ENCODE measurements around the gene TOMM20L.

DNA sequence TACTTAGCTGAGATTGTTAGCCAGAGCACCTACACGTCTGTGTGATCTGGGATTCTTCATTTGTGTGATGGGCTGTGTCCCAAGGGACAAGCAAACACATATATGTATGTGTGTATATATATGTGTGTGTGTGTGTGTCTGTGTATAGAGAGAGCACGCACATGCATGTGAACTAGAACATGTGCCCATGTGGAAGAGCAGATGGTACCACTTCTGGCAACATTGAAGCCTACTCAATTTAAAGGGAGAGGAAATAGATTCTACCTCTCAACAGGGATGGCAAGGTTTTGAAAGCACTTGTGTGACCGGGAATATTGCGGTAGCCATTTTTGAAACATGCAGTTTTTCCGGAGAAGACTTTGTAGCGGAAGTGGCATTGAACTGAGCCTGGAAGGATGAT is 1.4 kb downstream of the TOMM20L start:
- TF ChIP-seq CTCF (IDR thresholded peaks at IDR 0.05; ENCODE audit: low read depth, low read length, missing input control) (no peak), GABPA (IDR thresholded peaks at IDR 0.05 in 1 of 2, conservative IDR thresholded peaks at IDR 0.05 in 1 of 2) (no peak), TAF1 (conservative IDR thresholded peaks at IDR 0.05) (no peak), SP1 (IDR thresholded peaks at IDR 0.05) (no peak), HNF4A (conservative IDR thresholded peaks at IDR 0.05) (no peak), RAD21 (IDR thresholded peaks at IDR 0.05) (no peak), ZBTB33 (IDR thresholded peaks at IDR 0.05) (no peak), MAX (IDR thresholded peaks at IDR 0.05) (no peak)
- TF ChIP-seq, protein P1, sequence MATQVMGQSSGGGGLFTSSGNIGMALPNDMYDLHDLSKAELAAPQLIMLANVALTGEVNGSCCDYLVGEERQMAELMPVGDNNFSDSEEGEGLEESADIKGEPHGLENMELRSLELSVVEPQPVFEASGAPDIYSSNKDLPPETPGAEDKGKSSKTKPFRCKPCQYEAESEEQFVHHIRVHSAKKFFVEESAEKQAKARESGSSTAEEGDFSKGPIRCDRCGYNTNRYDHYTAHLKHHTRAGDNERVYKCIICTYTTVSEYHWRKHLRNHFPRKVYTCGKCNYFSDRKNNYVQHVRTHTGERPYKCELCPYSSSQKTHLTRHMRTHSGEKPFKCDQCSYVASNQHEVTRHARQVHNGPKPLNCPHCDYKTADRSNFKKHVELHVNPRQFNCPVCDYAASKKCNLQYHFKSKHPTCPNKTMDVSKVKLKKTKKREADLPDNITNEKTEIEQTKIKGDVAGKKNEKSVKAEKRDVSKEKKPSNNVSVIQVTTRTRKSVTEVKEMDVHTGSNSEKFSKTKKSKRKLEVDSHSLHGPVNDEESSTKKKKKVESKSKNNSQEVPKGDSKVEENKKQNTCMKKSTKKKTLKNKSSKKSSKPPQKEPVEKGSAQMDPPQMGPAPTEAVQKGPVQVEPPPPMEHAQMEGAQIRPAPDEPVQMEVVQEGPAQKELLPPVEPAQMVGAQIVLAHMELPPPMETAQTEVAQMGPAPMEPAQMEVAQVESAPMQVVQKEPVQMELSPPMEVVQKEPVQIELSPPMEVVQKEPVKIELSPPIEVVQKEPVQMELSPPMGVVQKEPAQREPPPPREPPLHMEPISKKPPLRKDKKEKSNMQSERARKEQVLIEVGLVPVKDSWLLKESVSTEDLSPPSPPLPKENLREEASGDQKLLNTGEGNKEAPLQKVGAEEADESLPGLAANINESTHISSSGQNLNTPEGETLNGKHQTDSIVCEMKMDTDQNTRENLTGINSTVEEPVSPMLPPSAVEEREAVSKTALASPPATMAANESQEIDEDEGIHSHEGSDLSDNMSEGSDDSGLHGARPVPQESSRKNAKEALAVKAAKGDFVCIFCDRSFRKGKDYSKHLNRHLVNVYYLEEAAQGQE (IDR thresholded peaks at IDR 0.05) = no peak

Measured in liver (tissue), 3 donors.